NCI-H460 (cell line): ENCODE results near the gene FOSB. TPM values are rescaled to one million over a fixed set of nuclear protein-coding genes. Genes with fewer than 3 reads are reported as not detected.
A peak's percentile ranks its signal among the peaks of the same experiment; 100 is the strongest.
"Not testable (repeated sequence)": the region's sequence is repeated elsewhere in the genome, so short reads cannot be mapped to it uniquely, and the experiment has no call there.

Experiments used
- DNase-seq: peaks from one replicate; pipeline ENCODE4 v3.0.0-alpha.2; 2016; ENCODE audit warnings: low read depth; ENCODE audit errors: extremely low read depth
- total RNA-seq: library from RNA; depleted of rRNA; stranded (reverse); fragments of >200 nt; shearing (Covaris generic); gene quantifications from 2 replicates; pipeline ENCODE4 v1.2.3, GENCODE V29; 2014

FOSB gene
- total RNA-seq, 1 experiment from 2014 or later: 1.9 TPM

GRCh38 chr19:45500918-45501729 lies 33.3 kb downstream of the FOSB start:
- DNase-seq: no peak

GRCh38 chr19:45501730-45502014 lies 33.9 kb downstream of the FOSB start:
- DNase-seq: no peak

GRCh38 chr19:45502111-45502510 lies 34.3 kb downstream of the FOSB start:
- DNase-seq: no peak

GRCh38 chr19:45503909-45504308 lies 36.1 kb downstream of the FOSB start:
- DNase-seq: no peak

GRCh38 chr19:45505151-45505995 lies 37.6 kb downstream of the FOSB start:
- DNase-seq: no peak

GRCh38 chr19:45505996-45506245 lies 38.1 kb downstream of the FOSB start:
- DNase-seq: no peak

GRCh38 chr19:45506246-45506988 lies 38.6 kb downstream of the FOSB start:
- peak; percentile 87 for DNase-seq

- peak; percentile 75 for DNase-seq
These were observed 39.4 kb downstream of the FOSB start, which contains the start of gene VASP for GRCh38 chr19:45506989-45507871. Gene VASP (plus strand): TSS chr19:45507479. CDS start chr19:45507772, 293 bp downstream.

GRCh38 chr19:45507872-45508416 lies 40.1 kb downstream of the FOSB start:
- no peak for DNase-seq

GRCh38 chr19:45508417-45508860 lies 40.6 kb downstream of the FOSB start:
- no peak for DNase-seq

GRCh38 chr19:45508861-45509691 lies 41.3 kb downstream of the FOSB start:
- DNase-seq: no peak

GRCh38 chr19:45509692-45510015 lies 41.9 kb downstream of the FOSB start:
- no peak for DNase-seq

GRCh38 chr19:45510352-45510751 lies 42.6 kb downstream of the FOSB start:
- not testable (repeated sequence) for DNase-seq

- DNase-seq: no peak
These were observed 43.3 kb downstream of the FOSB start for GRCh38 chr19:45511074-45511473.

GRCh38 chr19:45512881-45513483 lies 45.2 kb downstream of the FOSB start:
- DNase-seq: no peak

- no peak for DNase-seq
These were observed 46.7 kb downstream of the FOSB start for GRCh38 chr19:45514376-45515051.

GRCh38 chr19:45515081-45515624 lies 47.4 kb downstream of the FOSB start:
- DNase-seq: no peak

GRCh38 chr19:45515807-45516401 lies 48.1 kb downstream of the FOSB start:
- no peak for DNase-seq
